Fibroblast of skin of right quadriceps (primary cell): ENCODE data around the gene PAEP.

Source experiments
- DNase-seq: peaks from one replicate; pipeline ENCODE4 v3.0.0-alpha.2; 2013

Gene PAEP

GRCh38 chr9:135551456-135551855 is 10.1 kb upstream of the PAEP start:
- DNase-seq: no peak

- no peak for DNase-seq
These were observed 9.4 kb upstream of the PAEP start for GRCh38 chr9:135552021-135552697.

- no peak for DNase-seq
These were observed 8.8 kb upstream of the PAEP start for GRCh38 chr9:135552698-135553171.

GRCh38 chr9:135554718-135555117 is 6.8 kb upstream of the PAEP start:
- DNase-seq: no peak

GRCh38 chr9:135555203-135555602 is 6.4 kb upstream of the PAEP start:
- DNase-seq: no peak

- DNase-seq: no peak
These were observed 5.6 kb upstream of the PAEP start for GRCh38 chr9:135555910-135556309.

GRCh38 chr9:135559606-135560005 is 1.9 kb upstream of the PAEP start:
- no peak for DNase-seq

- DNase-seq: no peak
These were observed 734 bp downstream of the PAEP start for GRCh38 chr9:135562235-135562745.

- no peak for DNase-seq
These were observed 1.5 kb downstream of the PAEP start for GRCh38 chr9:135563039-135563476.

- DNase-seq: no peak
These were observed 2.3 kb downstream of the PAEP start for GRCh38 chr9:135563858-135564257.

- DNase-seq: no peak
These were observed 3.6 kb downstream of the PAEP start for GRCh38 chr9:135565141-135565628.

- DNase-seq: no peak
These were observed 4.1 kb downstream of the PAEP start for GRCh38 chr9:135565636-135566035.

- no peak for DNase-seq
These were observed 5.0 kb downstream of the PAEP start for GRCh38 chr9:135566552-135566951.

- no peak for DNase-seq
These were observed 5.8 kb downstream of the PAEP start for GRCh38 chr9:135567311-135567710.

- DNase-seq: no peak
These were observed 6.5 kb downstream of the PAEP start for GRCh38 chr9:135568026-135568425.

- DNase-seq: no peak
These were observed 8.9 kb downstream of the PAEP start for GRCh38 chr9:135570456-135570855.

GRCh38 chr9:135572233-135572632 is 10.7 kb downstream of the PAEP start:
- DNase-seq: no peak

- DNase-seq: no peak
These were observed 11.6 kb downstream of the PAEP start for GRCh38 chr9:135573124-135573523.

GRCh38 chr9:135574331-135574730 is 12.8 kb downstream of the PAEP start:
- DNase-seq: no peak

GRCh38 chr9:135574943-135575342 is 13.4 kb downstream of the PAEP start:
- DNase-seq: no peak

GRCh38 chr9:135575995-135576631 is 14.6 kb downstream of the PAEP start:
- no peak for DNase-seq

- no peak for DNase-seq
These were observed 15.7 kb downstream of the PAEP start for GRCh38 chr9:135577256-135577655.

GRCh38 chr9:135579356-135579755 is 17.8 kb downstream of the PAEP start:
- no peak for DNase-seq
